Loucy (cell line): ENCODE data around the gene ZC3H18.

Source experiments
- H2AFZ ChIP-seq: fragments of 200-600 bp; sonication (generic); 2 replicates; pipeline ENCODE4 v1.6.0; 2016; ENCODE audit warnings: antibody characterized with exemption, mild to moderate bottlenecking, low read length, moderate library complexity
- H3F3A ChIP-seq: fragments of 200-600 bp; 2 replicates; pipeline ENCODE4 v1.6.0; 2016; ENCODE audit warnings: antibody characterized with exemption, low read depth, mild to moderate bottlenecking
- H3K27me3 ChIP-seq: fragments of 200-600 bp; sonication (generic); 2 replicates; pipeline ENCODE4 v1.6.1; 2014; ENCODE audit warnings: low read length, mild to moderate bottlenecking; ENCODE audit not compliant: insufficient read depth, poor library complexity, severe bottlenecking
- H3K36me3 ChIP-seq: fragments of 200-600 bp; sonication (generic); 2 replicates; pipeline ENCODE4 v1.6.1; 2016; ENCODE audit warnings: low read length; ENCODE audit not compliant: insufficient read depth
- H3K4me1 ChIP-seq: fragments of 200-600 bp; sonication (generic); 2 replicates; pipeline ENCODE4 v1.5.1; 2014; ENCODE audit warnings: low read length, mild to moderate bottlenecking; ENCODE audit not compliant: insufficient read depth, poor library complexity, severe bottlenecking
- H3K4me2 ChIP-seq: fragments of 200-600 bp; sonication (generic); 2 replicates; pipeline ENCODE4 v1.6.0; 2014; ENCODE audit warnings: antibody characterized with exemption, low read length, low read depth, mild to moderate bottlenecking; ENCODE audit not compliant: poor library complexity, severe bottlenecking
- H3K4me3 ChIP-seq: fragments of 200-600 bp; sonication (generic); 2 replicates; pipeline ENCODE4 v1.5.1; 2014; ENCODE audit warnings: low read length, mild to moderate bottlenecking, mixed read lengths; ENCODE audit not compliant: poor library complexity, severe bottlenecking
- H3K79me2 ChIP-seq: fragments of 200-600 bp; sonication (generic); 2 replicates; pipeline ENCODE4 v1.6.1; 2014; ENCODE audit warnings: low read length; ENCODE audit not compliant: insufficient read depth
- H3K9ac ChIP-seq: fragments of 200-600 bp; sonication (generic); 2 replicates; pipeline ENCODE4 v1.6.0; 2014; ENCODE audit warnings: mild to moderate bottlenecking, low read depth, low read length, moderate library complexity; ENCODE audit not compliant: poor library complexity, severe bottlenecking
- H3K9me2 ChIP-seq: fragments of 200-600 bp; sonication (generic); replicated peaks from 2 replicates; pipeline ENCODE4 v1.6.1; 2016; ENCODE audit warnings: low read depth, low read length, mixed read lengths
- H3K9me3 ChIP-seq: fragments of 200-600 bp; sonication (generic); 2 replicates; pipeline ENCODE4 v1.6.1; 2014; ENCODE audit warnings: mild to moderate bottlenecking, antibody characterized with exemption, low read length, low read depth; ENCODE audit not compliant: insufficient read depth
- H4K20me1 ChIP-seq: fragments of 200-600 bp; sonication (generic); 2 replicates; pipeline ENCODE4 v1.6.0; 2014; ENCODE audit warnings: antibody characterized with exemption, low read length, mild to moderate bottlenecking; ENCODE audit not compliant: insufficient read depth, poor library complexity, severe bottlenecking
- CTCF ChIP-seq: fragments of 200-600 bp; sonication (generic); conservative IDR thresholded peaks from 2 replicates; pipeline ENCODE4 v1.5.1; 2014; ENCODE audit warnings: mild to moderate bottlenecking, antibody characterized with exemption, low read length
- EZH2phosphoT487 ChIP-seq: fragments of 200-600 bp; IDR thresholded peaks from 2 replicates; pipeline ENCODE4 v1.6.1; 2018; ENCODE audit warnings: antibody characterized with exemption, mild to moderate bottlenecking, moderate library complexity, borderline replicate concordance

ZC3H18 gene

GRCh38 chr16:88536971-88537751 lies 33.0 kb upstream of the ZC3H18 start:
- no peaks in the 10 kb centered on the region for H3K9me3 ChIP-seq
- no peaks in the 10 kb centered on the region for H3K79me2 ChIP-seq
- TF ChIP-seq CTCF (no peak), EZH2phosphoT487 (no peak)
- H3K4me1 ChIP-seq = no peaks in the 10 kb centered on the region
- no peaks in the 10 kb centered on the region for H4K20me1 ChIP-seq
- H3K9ac ChIP-seq = no peak overlapping the region
- no peaks in the 10 kb centered on the region for H3K27me3 ChIP-seq
- H3F3A ChIP-seq = no peaks in the 10 kb centered on the region
- H3K4me2 ChIP-seq = no peak overlapping the region
- no peaks in the 10 kb centered on the region; the same call in 1 of the 2 replicates for H3K36me3 ChIP-seq
- H3K4me3 ChIP-seq = no peak overlapping the region
- H3K9me2 ChIP-seq = no peaks in the 10 kb centered on the region
- no peak overlapping the region for H2AFZ ChIP-seq

- Histone ChIP-seq H3K4me1 (no peaks in the 10 kb centered on the region), H3K9ac (no peak overlapping the region), H3K4me3 (no peak overlapping the region), H3F3A (no peaks in the 10 kb centered on the region), H2AFZ (no peak overlapping the region), H3K9me2 (no peaks in the 10 kb centered on the region), H3K4me2 (no peak overlapping the region), H4K20me1 (no peaks in the 10 kb centered on the region), H3K27me3 (no peaks in the 10 kb centered on the region), H3K9me3 (no peaks in the 10 kb centered on the region), H3K36me3 (no peaks in the 10 kb centered on the region; the same call in 1 of the 2 replicates), H3K79me2 (no peaks in the 10 kb centered on the region)
- no peak for TF ChIP-seq EZH2phosphoT487
- no peak for TF ChIP-seq CTCF
These were observed 32.3 kb upstream of the ZC3H18 start for GRCh38 chr16:88537859-88538258.

GRCh38 chr16:88538366-88539060 lies 31.7 kb upstream of the ZC3H18 start:
- H3K9me2 ChIP-seq = no peaks in the 10 kb centered on the region
- no peaks in the 10 kb centered on the region; the same call in 1 of the 2 replicates for H3K36me3 ChIP-seq
- H3F3A ChIP-seq = no peaks in the 10 kb centered on the region
- no peaks in the 10 kb centered on the region for H4K20me1 ChIP-seq
- H2AFZ ChIP-seq = no peak overlapping the region
- H3K27me3 ChIP-seq = no peaks in the 10 kb centered on the region
- no peak overlapping the region for H3K9ac ChIP-seq
- no peak overlapping the region for H3K4me2 ChIP-seq
- TF ChIP-seq CTCF (no peak), EZH2phosphoT487 (no peak)
- H3K4me3 ChIP-seq = no peak overlapping the region
- H3K4me1 ChIP-seq = no peaks in the 10 kb centered on the region
- H3K79me2 ChIP-seq = no peaks in the 10 kb centered on the region
- H3K9me3 ChIP-seq = no peaks in the 10 kb centered on the region
